D721Med (cell line): ENCODE measurements around the gene HLA-DQB1.

Source experiments
- DNase-seq: peaks from one replicate; pipeline ENCODE4 v3.0.0; 2011; ENCODE audit warnings: low spot score; ENCODE audit not compliant: insufficient read length
- FAIRE-seq: peaks from 2 replicates; lab custom pipeline; 2011; peaks lifted over from hg19 to GRCh38; lab: Jason Lieb, UNC
- TF ChIP-seq, protein P1 (sequence below): IDR thresholded peaks from 2 replicates; pipeline ENCODE4 v1.5.1; 2012; ENCODE audit warnings: mild to moderate bottlenecking, control low read depth; ENCODE audit not compliant: insufficient read depth; ENCODE audit errors: missing control alignments

The HLA-DQB1 gene

GRCh38 chr6:32669893-32670292 is 3.4 kb upstream of the HLA-DQB1 start:
- TF ChIP-seq, protein P1, sequence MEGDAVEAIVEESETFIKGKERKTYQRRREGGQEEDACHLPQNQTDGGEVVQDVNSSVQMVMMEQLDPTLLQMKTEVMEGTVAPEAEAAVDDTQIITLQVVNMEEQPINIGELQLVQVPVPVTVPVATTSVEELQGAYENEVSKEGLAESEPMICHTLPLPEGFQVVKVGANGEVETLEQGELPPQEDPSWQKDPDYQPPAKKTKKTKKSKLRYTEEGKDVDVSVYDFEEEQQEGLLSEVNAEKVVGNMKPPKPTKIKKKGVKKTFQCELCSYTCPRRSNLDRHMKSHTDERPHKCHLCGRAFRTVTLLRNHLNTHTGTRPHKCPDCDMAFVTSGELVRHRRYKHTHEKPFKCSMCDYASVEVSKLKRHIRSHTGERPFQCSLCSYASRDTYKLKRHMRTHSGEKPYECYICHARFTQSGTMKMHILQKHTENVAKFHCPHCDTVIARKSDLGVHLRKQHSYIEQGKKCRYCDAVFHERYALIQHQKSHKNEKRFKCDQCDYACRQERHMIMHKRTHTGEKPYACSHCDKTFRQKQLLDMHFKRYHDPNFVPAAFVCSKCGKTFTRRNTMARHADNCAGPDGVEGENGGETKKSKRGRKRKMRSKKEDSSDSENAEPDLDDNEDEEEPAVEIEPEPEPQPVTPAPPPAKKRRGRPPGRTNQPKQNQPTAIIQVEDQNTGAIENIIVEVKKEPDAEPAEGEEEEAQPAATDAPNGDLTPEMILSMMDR: no peak
- DNase-seq: no peak
- FAIRE-seq: no peak

DNA sequence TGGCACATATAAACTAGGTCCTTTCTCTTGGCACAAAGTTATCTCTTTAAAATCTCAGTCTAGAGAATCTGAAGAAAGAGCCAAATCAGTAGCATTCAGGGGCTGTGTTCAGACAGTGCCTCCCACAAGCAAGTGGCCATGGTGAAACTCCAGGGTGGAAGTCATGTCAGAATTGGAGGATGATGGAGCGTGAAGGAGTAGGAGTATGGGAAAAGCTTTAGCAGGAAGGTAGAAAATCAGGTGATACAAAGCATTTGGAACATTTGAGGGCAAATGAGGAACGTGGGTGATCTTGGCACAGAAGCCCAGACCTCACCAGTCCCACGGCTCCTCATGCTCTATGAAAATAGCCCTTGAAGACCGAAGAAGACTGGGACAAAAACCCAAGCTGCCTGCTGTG is 2.8 kb upstream of the HLA-DQB1 start:
- no peak for DNase-seq
- FAIRE-seq: no peak
- TF ChIP-seq, protein P1: no peak

- no peak for FAIRE-seq
- no peak for DNase-seq
- TF ChIP-seq, protein P1: no peak
Measured at GRCh38 chr6:32668226-32668747, 1.8 kb upstream of the HLA-DQB1 start.

DNA sequence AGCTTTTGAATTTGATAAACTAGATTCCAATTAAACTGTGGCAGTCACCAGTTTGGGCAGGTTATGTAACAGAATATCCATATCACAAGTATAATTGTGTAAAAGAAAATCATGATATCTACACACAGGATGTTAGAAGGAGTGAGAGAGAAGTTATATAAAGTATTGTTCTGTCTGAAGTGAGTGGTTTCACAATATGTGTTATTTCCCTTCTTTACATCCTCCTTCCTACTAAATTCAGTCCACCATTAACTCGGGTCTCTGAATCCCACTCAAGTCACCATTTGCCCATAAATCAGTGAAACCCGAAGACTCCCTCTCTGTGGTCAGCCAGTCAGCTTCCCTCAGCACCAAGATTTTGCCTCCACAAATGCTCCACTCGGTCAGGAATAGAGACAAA is 796 bp downstream of the HLA-DQB1 start:
- FAIRE-seq (no peak), DNase-seq (no peak)
- TF ChIP-seq, protein P1: no peak

DNA sequence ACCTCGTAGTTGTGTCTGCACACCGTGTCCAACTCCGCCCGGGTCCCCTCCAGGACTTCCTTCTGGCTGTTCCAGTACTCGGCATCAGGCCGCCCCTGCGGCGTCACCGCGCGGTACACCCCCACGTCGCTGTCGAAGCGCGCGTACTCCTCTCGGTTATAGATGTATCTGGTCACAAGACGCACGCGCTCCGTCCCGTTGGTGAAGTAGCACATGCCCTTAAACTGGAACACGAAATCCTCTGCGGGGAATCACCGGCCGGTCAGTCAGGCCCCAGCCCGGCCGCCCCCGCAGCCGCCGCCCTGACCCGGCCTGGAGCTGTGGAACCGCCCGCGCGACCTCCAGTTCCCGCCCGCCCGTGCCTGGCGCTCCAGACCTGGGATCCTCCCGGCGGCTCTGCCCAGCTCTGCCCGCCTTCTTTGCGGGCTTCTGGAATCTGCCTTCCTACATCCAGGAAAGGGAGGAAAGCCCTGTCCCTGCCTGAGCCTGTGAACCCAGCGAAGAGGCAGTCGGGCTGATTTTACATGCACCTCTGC is 1.6 kb downstream of the HLA-DQB1 start:
- no peak for DNase-seq
- FAIRE-seq: no peak
- TF ChIP-seq, protein P1: no peak

GRCh38 chr6:32664354-32664753 is 2.1 kb downstream of the HLA-DQB1 start:
- no peak for FAIRE-seq
- TF ChIP-seq, protein P1: no peak
- DNase-seq: no peak

GRCh38 chr6:32662836-32663235 is 3.6 kb downstream of the HLA-DQB1 start:
- TF ChIP-seq, protein P1: no peak
- FAIRE-seq (no peak), DNase-seq (no peak)
